HG02571 (cell line): ENCODE measurements around the gene HK3.

Source experiments
- ATAC-seq: cut with Tn5 transposase; IDR thresholded peaks from one replicate; pipeline ENCODE4 v1.9.1; 2021; ENCODE audit warnings: mild to moderate bottlenecking, moderate library complexity; ENCODE audit not compliant: unreplicated experiment

The HK3 gene

GRCh38 chr5:176899296-176899891 lies at the start of gene HK3:
Gene HK3, minus strand, starts transcription at chr5:176899346. Its CDS starts 3,187 bp downstream, at chr5:176896159.
- ATAC-seq, result no peak

- ATAC-seq, result no peak
These were observed 49.3 kb upstream of the HK3 start for GRCh38 chr5:176948458-176948857.

- no peak for ATAC-seq
These were observed 48.7 kb upstream of the HK3 start for GRCh38 chr5:176947847-176948246.

- no peak for ATAC-seq
These were observed 45.1 kb upstream of the HK3 start for GRCh38 chr5:176944268-176944667.

- ATAC-seq, result no peak
These were observed 44.7 kb upstream of the HK3 start for GRCh38 chr5:176943816-176944215.

- ATAC-seq, result no peak
These were observed 42.8 kb upstream of the HK3 start for GRCh38 chr5:176941951-176942350.

GRCh38 chr5:176938472-176938871 lies 39.3 kb upstream of the HK3 start:
- no peak for ATAC-seq

- ATAC-seq, result no peak
These were observed 35.9 kb upstream of the HK3 start for GRCh38 chr5:176935017-176935416.

GRCh38 chr5:176934309-176934930 lies 35.3 kb upstream of the HK3 start:
- ATAC-seq, result no peak

- no peak for ATAC-seq
These were observed 30.5 kb upstream of the HK3 start for GRCh38 chr5:176929654-176930053.

GRCh38 chr5:176927562-176927961 lies 28.4 kb upstream of the HK3 start:
- no peak for ATAC-seq

GRCh38 chr5:176922817-176923216 lies 23.7 kb upstream of the HK3 start:
- ATAC-seq, result no peak

GRCh38 chr5:176921714-176922113 lies 22.6 kb upstream of the HK3 start:
- ATAC-seq, result no peak

GRCh38 chr5:176918613-176919012 lies 19.5 kb upstream of the HK3 start:
- ATAC-seq, result no peak

GRCh38 chr5:176916337-176916736 lies 17.2 kb upstream of the HK3 start:
- ATAC-seq, result no peak

- no peak for ATAC-seq
These were observed 16.8 kb upstream of the HK3 start for GRCh38 chr5:176915906-176916305.

- no peak for ATAC-seq
These were observed 13.0 kb upstream of the HK3 start for GRCh38 chr5:176912115-176912514.

- ATAC-seq, result no peak
These were observed 9.7 kb upstream of the HK3 start for GRCh38 chr5:176908675-176909368.

- ATAC-seq, result no peak
These were observed 7.7 kb upstream of the HK3 start for GRCh38 chr5:176906796-176907195.

GRCh38 chr5:176906126-176906525 lies 7.0 kb upstream of the HK3 start:
- no peak for ATAC-seq

GRCh38 chr5:176904276-176904675 lies 5.1 kb upstream of the HK3 start:
- no peak for ATAC-seq

- no peak for ATAC-seq
These were observed 3.9 kb upstream of the HK3 start for GRCh38 chr5:176902911-176903664.
